Body of pancreas (tissue), 4 donors: ENCODE measurements around the gene XRCC6. TPM values are rescaled to one million over a fixed set of nuclear protein-coding genes. Genes with fewer than 3 reads are reported as not detected.
A peak's percentile ranks its signal among the peaks of the same experiment; 100 is the strongest.

Experiments
- ATAC-seq: fragments of 150-250 bp; one replicate; pipeline ENCODE4 v1.9.1; 2016
- DNase-seq, 4 donors: peaks; one replicate each; pipeline ENCODE4 v3.0.0-alpha.2; 2019
- H3K27ac ChIP-seq, 4 donors: fragments of 200-600 bp; sonication (generic); 1 replicate in 3 of 4; 2 replicates in 1 of 4; pipeline versions ENCODE4 v1.5.1 to v1.6.1; 2016 to 2019; ENCODE audit warnings: mild to moderate bottlenecking in 1 of 4, mixed read lengths in 1 of 4, moderate library complexity in 1 of 4
- H3K27me3 ChIP-seq, 2 donors: fragments of 200-600 bp; sonication (generic); one replicate each; pipeline ENCODE4 v1.6.0; 2016; ENCODE audit warnings: mild to moderate bottlenecking in 1 of 2
- H3K36me3 ChIP-seq, 2 donors: fragments of 200-600 bp; sonication (generic); replicated peaks in 1 of 2; 2 replicates each; pipeline ENCODE4 v1.5.1; 2016; ENCODE audit warnings: low read depth in 2 of 2; ENCODE audit not compliant: insufficient read depth in 1 of 2
- H3K4me1 ChIP-seq: fragments of 200-600 bp; sonication (generic); one replicate; pipeline ENCODE4 v1.6.0; 2016
- H3K4me3 ChIP-seq, 2 donors: fragments of 200-600 bp; sonication (generic); 1 replicate in 1 of 2; 2 replicates in 1 of 2; pipeline ENCODE4 v1.5.1; 2016 to 2019
- H3K9me3 ChIP-seq, 3 donors: fragments of 200-600 bp; sonication (generic); 1 replicate in 2 of 3; 2 replicates in 1 of 3; pipeline ENCODE4 v1.5.1; 2016
- CTCF ChIP-seq, 7 experiments: fragments of 450-650 bp in 4 of 7; fragments of 200-600 bp in 3 of 7; sonication (generic) in 3 of 7; IDR thresholded peaks; one replicate each; pipeline ENCODE4 v1.5.1; 2016 to 2019; ENCODE audit warnings: antibody characterized with exemption in 7 of 7
- POLR2A ChIP-seq, 3 donors: fragments of 450-650 bp; IDR thresholded peaks; one replicate each; pipeline ENCODE4 v1.6.1; 2016; ENCODE audit warnings: antibody characterized with exemption in 3 of 3, mild to moderate bottlenecking in 2 of 3
- WGBS, 2 donors: methylation state at CpG; one replicate each; pipeline ENCODE4 v1.1.5; 2017; 5-methylcytosine and 5-hydroxymethylcytosine counted together
- intact Hi-C: fragments of 100-400 bp; cut with DNase I; formaldehyde crosslinking; loops from one replicate; pipeline ENCODE4 v1.15.1; 2023
- total RNA-seq, 2 donors: library from RNA; depleted of rRNA; stranded (reverse); fragments of >200 nt; gene quantifications; one replicate each; pipeline ENCODE4 v1.1.0, GENCODE V29; 2016

Gene XRCC6
- total RNA-seq, 2 donors from 2014 or later: 68.7 to 102 TPM

GRCh38 chr22:41579997-41580355, 41.1 kb upstream of the XRCC6 start:
- no peak for DNase-seq
- intact Hi-C loops: no loop called here

GRCh38 chr22:41582694-41583093, 38.4 kb upstream of the XRCC6 start:
- no peak overlapping the region for H3K27ac ChIP-seq
- WGBS, 2 donors: 71 to 86% methylated on average over 8 of the region's 8 CpGs
- ATAC-seq: no peak
- TF ChIP-seq CTCF (IDR thresholded peaks at IDR 0.05): no peak
- no peak for TF ChIP-seq POLR2A (IDR thresholded peaks at IDR 0.05)
- peaks cover 9% of the 10 kb centered on the region for H3K4me1 ChIP-seq
- no peak for DNase-seq
- intact Hi-C loops: no loop called here
- H3K36me3 ChIP-seq: no peaks in the 10 kb centered on the region
- H3K4me3 ChIP-seq: no peak overlapping the region
- H3K27me3 ChIP-seq: no peaks in the 10 kb centered on the region
- H3K9me3 ChIP-seq: no peaks in the 10 kb centered on the region

More at GRCh38 chr22:41579997-41580355, 41.1 kb upstream of the XRCC6 start:
- Histone ChIP-seq H3K4me3 (no peak overlapping the region), H3K36me3 (no peaks in the 10 kb centered on the region), H3K9me3 (no peaks in the 10 kb centered on the region), H3K27ac (no peak overlapping the region), H3K4me1 (no peaks in the 10 kb centered on the region), H3K27me3 (no peaks in the 10 kb centered on the region)
- TF ChIP-seq CTCF (IDR thresholded peaks at IDR 0.05) (no peak), POLR2A (IDR thresholded peaks at IDR 0.05) (no peak)
- no peak for ATAC-seq
- WGBS, 2 donors: 84 to 90% methylated on average over 4 to 6 of the region's 6 CpGs

GRCh38 chr22:41584881-41585280, 36.2 kb upstream of the XRCC6 start:
- DNase-seq (no peak), ATAC-seq (no peak)
- Histone ChIP-seq H3K36me3 (no peaks in the 10 kb centered on the region), H3K4me1 (peaks cover 23% of the 10 kb centered on the region), H3K4me3 (no peak overlapping the region), H3K27me3 (no peaks in the 10 kb centered on the region), H3K27ac (no peak overlapping the region), H3K9me3 (no peaks in the 10 kb centered on the region)
- WGBS, 2 donors: 87 to 88% methylated on average over 6 of the region's 6 CpGs
- no peak for TF ChIP-seq CTCF (IDR thresholded peaks at IDR 0.05)
- TF ChIP-seq POLR2A (IDR thresholded peaks at IDR 0.05): no peak
- intact Hi-C loops: no loop called here

GRCh38 chr22:41585898-41586297, 35.2 kb upstream of the XRCC6 start:
- no peaks in the 10 kb centered on the region for H3K36me3 ChIP-seq
- DNase-seq (no peak), ATAC-seq (no peak)
- no peak overlapping the region for H3K27ac ChIP-seq
- H3K4me3 ChIP-seq: no peak overlapping the region
- H3K4me1 ChIP-seq: peaks cover 23% of the 10 kb centered on the region
- intact Hi-C loops: no loop called here
- no peaks in the 10 kb centered on the region for H3K9me3 ChIP-seq
- 95 to 96% methylated on average over 7 of the region's 7 CpGs for WGBS, 2 donors
- TF ChIP-seq POLR2A (IDR thresholded peaks at IDR 0.05) (no peak), CTCF (IDR thresholded peaks at IDR 0.05) (no peak)
- H3K27me3 ChIP-seq: no peaks in the 10 kb centered on the region

- H3K4me1 ChIP-seq: peaks cover 23% of the 10 kb centered on the region
- 23 to 43% methylated on average over 7 of the region's 7 CpGs for WGBS, 2 donors
- peak overlapping the region; percentile 90 to 95 (median 92) for H3K27ac ChIP-seq
- ATAC-seq (no peak), DNase-seq (no peak)
- H3K36me3 ChIP-seq: no peaks in the 10 kb centered on the region
- no peak overlapping the region for H3K4me3 ChIP-seq
- intact Hi-C loops: no loop called here
- TF ChIP-seq CTCF (IDR thresholded peaks at IDR 0.05): no peak
- no peak for TF ChIP-seq POLR2A (IDR thresholded peaks at IDR 0.05)
- H3K9me3 ChIP-seq: no peaks in the 10 kb centered on the region
- H3K27me3 ChIP-seq: no peaks in the 10 kb centered on the region
These were observed 33.8 kb upstream of the XRCC6 start for GRCh38 chr22:41587347-41587723.
